ENCODE data around the gene PXK.

PXK gene

DNA sequence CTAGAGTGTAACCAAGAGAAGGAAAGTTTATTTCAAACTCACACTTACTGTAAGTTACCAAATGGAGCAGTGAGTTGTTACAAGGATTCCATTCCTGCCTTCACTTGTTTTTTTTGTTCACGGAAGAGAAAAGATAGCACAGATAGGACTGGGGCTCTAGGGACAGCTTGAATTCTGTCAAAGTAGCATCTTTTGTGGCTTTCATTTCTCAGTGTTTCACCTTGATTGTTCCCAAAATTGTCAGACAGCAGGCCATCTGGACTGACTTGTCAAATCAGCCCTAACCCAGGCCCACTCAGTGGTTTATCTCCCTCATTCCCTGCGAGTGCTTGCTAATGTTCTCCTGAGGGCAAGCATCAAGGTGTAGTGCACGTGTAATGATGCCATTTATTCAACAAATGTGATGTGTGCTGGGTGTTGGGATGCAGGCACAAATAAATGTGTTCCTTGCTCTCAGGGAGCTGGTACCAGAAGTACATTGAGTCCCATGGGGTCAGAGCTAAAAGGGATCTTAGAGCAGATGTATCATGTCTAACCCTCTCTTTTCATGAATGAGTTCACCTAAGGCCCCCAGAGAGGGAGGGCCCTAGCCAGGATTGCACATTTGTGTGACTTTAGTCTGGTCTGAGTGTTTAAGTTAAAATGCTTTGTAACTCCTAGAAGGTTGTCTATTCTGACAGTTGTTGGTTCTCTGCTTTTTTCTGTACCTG, 51.8 kb downstream of the PXK start:
- no peak for DNase-seq

DNA sequence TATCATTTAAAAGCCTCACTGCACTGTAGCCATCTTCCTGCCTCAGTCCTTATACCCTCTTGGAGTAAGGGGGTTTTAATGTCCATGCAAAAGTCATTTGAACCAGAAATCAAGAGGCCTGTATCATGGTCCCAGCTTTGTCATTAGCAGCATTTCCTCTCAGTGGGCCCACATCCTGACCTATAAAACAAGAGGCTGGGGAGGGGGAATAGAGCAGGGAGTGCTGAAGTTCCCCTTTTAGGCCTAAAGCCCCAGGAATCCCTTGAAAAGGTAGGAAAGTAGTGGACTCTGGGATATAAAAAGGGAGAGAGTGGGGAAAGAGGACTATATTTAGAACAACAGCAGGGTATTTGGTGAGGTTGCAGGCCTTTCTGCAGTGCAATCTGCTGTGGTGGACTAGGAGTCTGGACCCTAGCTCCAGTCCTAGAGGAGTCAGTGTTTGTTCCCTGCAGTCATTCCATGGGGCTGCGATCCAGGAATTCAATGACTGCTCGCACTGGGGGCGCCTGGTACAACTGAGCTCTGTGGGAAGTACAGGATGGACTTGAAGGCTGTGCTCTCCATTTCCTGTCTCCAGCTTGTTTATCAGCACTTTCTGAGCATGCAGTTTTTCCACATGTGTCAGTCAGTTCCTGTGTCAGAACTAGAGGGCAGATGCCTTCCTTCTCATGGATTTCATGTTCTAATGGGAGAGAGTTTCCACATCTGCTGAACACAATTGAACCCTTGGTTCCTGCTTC, 54.1 kb downstream of the PXK start:
- DNase-seq, result no peak

DNA sequence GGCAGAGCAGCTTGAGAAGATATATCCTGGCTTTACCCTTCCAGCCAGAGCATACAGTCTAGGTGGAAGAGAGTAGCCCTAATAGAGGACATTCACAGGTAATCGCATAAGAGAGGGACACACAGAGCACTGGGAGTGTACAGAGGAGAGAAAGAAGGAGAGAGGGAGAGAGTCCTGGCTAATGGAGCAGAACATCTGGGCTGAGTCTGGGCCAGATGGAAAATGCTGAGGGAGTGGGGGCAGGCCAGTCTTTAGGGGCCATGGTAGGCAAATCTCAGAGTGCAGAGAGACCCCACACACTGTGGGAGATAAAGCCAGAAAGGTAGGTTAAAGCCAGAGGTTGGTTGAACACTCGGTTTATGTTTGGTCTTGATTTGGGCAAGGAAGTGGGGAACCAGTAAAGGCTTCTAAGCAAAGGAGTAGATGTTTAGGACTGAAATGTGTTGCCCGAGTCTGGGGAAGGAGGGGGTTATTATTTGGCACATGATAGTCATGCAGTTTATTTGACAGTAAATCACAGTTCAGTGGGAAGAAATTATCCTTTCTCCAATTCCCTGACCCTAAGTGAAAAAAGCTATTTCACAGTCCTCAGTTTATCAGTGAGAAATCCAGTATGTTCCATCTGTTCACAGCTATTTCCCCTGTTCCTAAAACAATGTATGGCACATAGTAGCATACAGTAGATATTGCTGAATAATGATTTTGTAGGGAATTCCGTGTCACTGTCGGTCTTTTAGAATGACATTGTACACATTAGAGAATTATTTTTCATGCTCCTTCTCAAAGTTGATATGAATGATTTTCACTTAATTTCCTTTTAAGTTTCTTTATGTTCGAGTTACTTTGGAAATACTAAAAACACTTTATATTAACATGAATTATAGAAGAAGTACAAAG, 55.2 kb downstream of the PXK start:
- no peak for DNase-seq

GRCh38 chr3:58388550-58389091, 55.9 kb downstream of the PXK start:
- no peak for DNase-seq

- DNase-seq, result no peak
Observed at GRCh38 chr3:58391156-58391865, 58.6 kb downstream of the PXK start.

GRCh38 chr3:58392181-58392580, 59.5 kb downstream of the PXK start:
- DNase-seq, result no peak

DNA sequence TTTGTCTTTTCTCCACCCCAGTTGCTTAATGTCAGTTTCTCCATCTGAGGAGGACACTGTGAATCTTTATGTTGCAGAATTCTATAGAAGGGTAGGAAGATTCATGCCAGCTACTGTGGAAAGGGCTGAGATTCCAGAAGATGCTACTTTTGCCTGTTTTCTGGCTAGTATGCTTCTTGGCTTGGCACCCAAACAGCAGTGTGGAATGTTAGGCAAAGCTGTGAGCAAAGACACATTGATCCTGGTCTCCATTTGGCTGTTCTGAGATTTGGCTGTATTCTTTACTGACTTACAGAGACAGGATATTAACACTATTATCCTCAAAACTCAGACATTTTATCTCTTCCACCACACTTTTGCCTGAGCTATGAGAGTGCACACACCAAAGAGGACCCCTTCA, 61.6 kb downstream of the PXK start:
- no peak for DNase-seq

DNA sequence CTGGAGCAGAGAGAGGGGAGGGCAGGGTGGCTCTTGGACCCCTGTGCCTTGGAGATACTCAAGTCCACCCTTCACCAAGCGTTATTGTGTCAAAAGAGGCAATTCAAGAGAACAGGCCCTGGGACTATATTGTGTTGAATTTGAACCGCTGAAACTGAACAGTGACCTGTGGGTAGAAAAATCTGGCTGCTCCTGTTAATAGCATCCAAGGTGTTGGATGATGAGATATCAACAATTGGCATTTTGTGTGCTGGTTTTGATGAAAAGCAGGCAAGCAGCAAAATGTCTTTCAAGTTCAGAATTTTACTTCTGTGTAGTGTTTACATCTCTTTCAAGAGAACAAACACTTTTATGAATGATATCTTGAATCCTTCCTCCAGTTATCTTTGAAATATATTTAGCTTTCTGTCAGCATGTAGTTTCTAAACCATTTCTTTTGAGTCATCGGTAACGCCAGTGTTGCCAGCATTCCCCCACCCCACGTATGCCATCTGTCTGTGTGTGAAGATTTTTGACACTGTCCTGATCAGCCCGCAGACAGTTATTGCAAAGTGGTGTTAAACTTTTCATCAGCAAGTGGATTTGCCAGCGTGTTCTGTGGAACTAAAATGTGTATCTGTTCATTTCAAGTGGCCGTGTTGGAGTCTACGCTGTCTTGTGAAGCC, 66.1 kb downstream of the PXK start:
- DNase-seq, result no peak

DNA sequence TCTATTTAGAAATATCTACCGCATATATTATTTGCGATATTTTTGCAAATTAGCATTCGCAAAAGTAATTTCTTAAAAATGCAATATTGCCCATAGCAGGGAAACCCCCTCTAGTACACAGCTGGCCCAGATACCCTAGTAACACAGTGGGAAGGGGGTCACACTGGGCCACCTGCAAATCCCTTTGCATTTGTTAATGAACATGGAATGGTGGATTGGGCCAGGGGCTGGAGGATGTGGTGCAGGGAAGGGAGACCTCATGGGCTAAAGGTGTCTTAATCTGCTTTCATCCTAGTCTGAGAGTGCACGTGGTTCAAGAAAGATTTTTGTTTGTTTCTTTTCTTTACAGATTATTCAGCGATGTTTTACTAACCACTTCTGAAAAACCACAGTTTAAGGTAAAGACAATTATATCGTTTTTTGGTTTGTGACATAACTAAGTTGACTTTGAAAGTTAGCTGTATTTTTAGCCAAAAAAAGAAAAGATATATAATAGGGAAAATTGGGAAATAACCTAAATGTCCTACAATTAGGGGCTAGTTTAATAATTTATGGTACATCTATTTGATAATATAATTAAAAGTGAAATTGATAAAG, 70.9 kb downstream of the PXK start:
- no peak for DNase-seq

DNA sequence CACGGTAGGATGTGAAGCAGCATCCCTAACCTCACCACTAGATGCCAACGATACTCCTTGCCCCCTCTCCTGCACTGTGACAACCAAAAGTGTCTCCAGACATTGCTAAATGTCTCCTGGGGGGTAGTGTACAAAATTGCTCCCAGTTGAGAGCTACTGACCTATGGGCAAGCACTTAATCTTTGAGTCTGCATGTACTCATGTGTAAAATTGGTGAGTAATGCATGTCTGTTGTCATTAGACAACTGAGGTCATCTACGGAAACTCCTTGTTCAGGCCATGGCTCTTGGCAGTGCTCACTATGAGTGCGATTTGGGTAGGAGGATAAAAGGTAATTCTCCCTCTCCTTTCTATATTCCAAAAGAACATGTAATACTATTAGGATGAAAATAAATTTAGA, 71.7 kb downstream of the PXK start:
- no peak for DNase-seq

GRCh38 chr3:58408906-58409305, 76.2 kb downstream of the PXK start:
- DNase-seq, result no peak

- DNase-seq, result no peak
Observed at GRCh38 chr3:58409663-58410062, 77.0 kb downstream of the PXK start.

- no peak for DNase-seq
Observed at GRCh38 chr3:58411036-58411435, 78.3 kb downstream of the PXK start.

GRCh38 chr3:58411851-58412830, 79.4 kb downstream of the PXK start:
- DNase-seq, result no peak

DNA sequence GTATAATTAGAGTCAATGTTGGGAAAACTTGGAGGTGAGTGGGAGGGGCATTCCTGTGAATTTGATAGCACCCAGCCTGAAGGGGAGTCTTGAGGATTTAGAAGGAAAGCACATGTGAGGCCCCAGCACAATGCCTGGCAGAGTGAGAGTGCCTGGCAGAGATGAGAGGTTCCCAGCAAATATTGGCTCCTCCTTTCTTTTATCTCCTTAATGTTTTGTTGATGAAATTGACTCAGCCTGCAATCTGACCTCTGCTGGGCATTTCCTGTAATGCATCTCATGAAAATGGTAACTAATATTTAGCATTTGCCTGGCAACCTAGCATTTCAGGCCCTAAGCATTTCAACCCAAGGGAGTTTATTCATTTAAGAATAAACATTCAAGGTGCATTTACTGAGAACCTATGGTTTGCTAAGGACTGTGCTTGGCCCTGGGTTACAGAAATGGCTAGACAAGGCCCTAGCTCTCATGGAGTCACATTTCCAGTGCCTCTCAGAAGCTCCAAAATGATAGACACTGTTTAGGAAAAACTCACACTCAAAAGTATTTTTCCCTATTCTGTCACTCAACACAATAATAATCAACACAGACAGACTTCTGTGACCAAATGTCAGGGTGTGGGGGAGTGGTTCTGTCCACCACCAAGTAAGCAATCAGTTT, 82.0 kb downstream of the PXK start:
- peak; percentile 20 to 32 for DNase-seq

DNA sequence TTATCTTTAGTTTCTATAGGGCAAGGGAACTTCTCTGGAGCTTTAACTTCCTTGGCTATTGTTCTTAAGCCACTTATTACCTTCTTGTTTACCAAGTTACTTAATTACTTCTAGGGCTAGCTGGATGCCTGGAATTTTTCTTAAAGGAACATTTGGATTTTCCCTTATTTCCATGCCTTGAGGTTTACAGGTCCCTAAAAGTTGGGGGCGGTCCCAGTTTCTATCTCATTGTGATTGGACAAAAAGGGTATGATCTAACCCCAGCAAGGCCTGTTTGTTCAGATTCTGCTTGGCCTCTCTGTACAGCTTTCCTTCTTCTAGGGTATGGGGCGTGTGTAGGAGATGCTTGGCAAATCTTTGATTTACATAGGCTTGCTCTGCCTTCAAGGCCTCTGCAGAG, 83.5 kb downstream of the PXK start:
- DNase-seq, result no peak

DNA sequence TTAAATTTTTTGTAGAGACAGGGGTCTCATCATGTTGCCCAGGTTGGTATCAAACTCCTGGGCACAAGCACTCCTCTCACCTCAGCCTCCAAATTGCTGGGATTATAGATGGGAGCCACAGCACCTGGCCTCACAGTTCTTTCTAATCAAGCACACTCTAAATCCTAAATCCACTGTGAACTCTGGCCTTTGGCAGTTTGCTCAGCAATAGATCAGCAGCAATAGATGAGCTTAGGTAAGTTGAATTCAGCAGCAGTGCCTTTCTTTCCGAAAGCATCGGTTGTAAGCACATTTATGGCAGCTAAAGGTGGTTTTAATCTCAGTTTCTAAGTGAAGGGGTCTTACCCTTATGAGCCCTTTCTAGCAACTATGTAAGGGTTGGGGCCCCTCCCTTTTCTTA, 84.4 kb downstream of the PXK start:
- no peak for DNase-seq

DNA sequence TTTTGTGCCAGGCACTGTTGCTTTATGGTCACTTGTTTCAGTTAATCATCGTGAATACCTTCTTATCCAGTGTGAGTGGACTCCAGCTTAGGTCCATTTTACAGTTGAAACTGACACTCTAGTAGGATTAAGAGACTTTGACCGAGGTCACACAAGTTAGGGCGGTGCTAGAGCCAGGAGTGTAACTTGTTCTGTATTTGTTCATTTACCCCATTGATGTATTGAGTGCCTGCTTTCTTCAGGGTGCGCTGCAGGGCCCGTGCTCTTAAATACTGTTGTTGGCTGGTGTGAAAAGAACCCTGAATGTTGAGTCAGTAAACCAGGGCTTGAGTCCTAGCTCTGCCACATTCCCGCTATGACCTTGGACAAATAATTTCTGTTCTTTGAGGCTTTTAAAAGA, 85.5 kb downstream of the PXK start:
- DNase-seq, result no peak

DNA sequence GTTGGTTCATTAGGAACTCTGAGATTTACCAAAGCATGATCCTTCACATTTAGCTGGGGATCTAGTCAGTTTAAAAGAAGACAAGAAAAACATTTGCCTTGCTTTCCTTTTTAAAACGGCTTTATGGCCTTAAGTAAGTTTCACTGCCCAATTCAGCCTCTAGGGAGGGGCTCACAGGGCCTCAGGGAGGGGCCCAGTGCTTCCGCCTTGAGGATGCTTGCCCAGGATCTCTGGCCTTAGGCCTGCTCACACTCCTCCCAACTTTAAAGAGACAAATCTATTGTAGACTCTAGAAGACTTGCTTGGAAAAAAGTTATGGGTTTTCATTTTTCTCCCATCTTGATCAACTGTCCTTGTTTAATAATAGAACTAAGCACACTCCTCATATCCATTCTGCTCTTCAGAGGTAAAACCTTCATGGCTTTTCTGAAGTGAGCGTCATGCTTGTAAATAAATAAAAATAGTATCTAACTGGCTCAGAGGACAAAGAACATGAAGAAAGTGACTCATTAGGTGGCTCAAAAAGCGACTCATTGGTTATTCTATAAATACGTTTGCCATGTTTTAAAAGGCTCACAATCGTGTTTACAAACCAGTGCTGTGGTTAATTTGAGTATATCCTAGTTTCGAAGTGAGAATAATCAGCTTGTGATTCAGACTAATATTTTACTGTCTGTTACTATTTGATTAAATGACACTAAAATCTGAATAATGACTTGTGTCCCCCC, 87.3 kb downstream of the PXK start:
- no peak for DNase-seq
